GM13976 (cell line): Measurements from ENCODE around the gene TNRC6C.

Experiments used
- DNase-seq: peaks from one replicate; pipeline ENCODE4 v3.0.0; 2012; ENCODE audit warnings: low spot score
- CTCF ChIP-seq: IDR thresholded peaks from 2 replicates; pipeline ENCODE4 v1.5.1; 2012; ENCODE audit warnings: borderline replicate concordance, mild to moderate bottlenecking; ENCODE audit not compliant: insufficient read depth; ENCODE audit errors: extremely low read depth, missing control alignments, control extremely low read depth
- in situ Hi-C: fragments of 300-500 bp; cut with MboI; formaldehyde crosslinking; loops from one replicate; pipeline ENCODE4 v1.12.0; 2022; ENCODE audit warnings: low sequenced_read_pairs, mixed read lengths, inconsistent platforms; ENCODE audit not compliant: unreplicated experiment

Gene TNRC6C

GRCh38 chr17:78117027-78117981 is 158.8 kb downstream of the TNRC6C start:
- in situ Hi-C loops = no loop called here
- DNase-seq = no peak
- no peak for TF ChIP-seq CTCF

DNA sequence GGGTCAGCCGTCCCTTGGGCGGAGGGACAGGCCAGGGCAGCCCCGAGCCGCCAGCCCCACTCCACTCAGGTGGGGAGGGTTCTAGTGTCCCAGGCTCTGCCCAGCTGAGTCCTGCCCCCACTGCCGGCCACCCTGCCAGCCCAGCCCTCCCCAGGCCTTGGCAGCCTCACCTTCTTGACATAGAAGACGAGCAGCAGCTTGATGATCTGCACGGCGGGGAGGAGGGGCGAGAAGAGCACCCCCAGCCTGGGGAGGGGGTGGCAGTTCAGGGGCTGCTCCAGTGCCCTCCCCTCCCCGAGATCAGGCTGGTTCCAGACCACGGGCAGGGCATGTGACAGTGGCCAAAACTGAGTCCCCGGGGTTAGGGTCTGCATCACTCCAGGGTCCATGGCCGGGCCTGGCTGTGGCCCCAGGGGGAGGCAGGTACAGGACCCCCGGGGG is 160.3 kb downstream of the TNRC6C start:
- in situ Hi-C loops = no loop called here
- TF ChIP-seq CTCF = no peak
- no peak for DNase-seq

GRCh38 chr17:78120537-78120936 is 162.0 kb downstream of the TNRC6C start:
- in situ Hi-C loops = no loop called here
- DNase-seq = no peak
- TF ChIP-seq CTCF = no peak

DNA sequence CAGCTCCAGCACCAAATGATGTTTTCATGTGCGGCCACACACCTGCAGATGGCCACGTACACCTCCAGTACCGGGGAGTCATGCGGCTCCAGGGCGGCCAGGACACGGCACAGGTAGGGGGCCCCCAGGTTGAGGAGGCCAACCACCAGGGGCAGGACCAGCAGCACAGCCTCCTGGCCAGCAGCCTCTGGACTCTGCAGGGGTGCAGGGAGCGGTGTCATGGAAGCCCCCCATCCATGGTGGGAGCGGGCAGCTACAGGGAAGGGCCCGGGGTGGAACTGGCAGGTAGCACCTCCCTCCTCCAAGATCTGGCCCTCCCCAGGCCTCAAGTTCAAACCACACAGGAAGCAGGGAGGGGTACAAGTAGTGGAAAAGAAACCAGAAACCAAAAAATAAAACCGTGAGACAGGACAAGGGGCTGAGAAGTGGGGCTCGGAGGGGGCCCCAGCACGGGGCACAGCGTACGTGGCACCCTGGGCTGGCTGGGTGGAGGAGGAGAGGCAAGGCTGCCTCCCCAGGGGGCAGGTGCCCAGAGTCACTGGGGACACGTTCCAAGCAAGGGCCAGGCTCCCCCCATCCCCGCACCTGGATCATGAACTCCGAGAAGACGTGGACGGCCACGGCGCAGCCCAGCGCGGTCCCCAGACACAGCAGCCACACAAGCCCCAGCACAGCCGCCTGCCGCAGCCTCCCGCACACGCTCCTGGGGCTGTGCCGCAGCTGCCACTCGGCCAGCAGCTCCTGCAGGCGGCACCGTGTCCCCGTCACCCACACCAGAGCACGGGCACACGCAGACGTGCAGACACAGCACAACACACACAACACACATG is 162.7 kb downstream of the TNRC6C start:
- no peak for DNase-seq
- in situ Hi-C loops = no loop called here
- no peak for TF ChIP-seq CTCF

- no peak for TF ChIP-seq CTCF
- no peak for DNase-seq
- in situ Hi-C loops = no loop called here
Measured at GRCh38 chr17:78121801-78122215, 163.3 kb downstream of the TNRC6C start.

DNA sequence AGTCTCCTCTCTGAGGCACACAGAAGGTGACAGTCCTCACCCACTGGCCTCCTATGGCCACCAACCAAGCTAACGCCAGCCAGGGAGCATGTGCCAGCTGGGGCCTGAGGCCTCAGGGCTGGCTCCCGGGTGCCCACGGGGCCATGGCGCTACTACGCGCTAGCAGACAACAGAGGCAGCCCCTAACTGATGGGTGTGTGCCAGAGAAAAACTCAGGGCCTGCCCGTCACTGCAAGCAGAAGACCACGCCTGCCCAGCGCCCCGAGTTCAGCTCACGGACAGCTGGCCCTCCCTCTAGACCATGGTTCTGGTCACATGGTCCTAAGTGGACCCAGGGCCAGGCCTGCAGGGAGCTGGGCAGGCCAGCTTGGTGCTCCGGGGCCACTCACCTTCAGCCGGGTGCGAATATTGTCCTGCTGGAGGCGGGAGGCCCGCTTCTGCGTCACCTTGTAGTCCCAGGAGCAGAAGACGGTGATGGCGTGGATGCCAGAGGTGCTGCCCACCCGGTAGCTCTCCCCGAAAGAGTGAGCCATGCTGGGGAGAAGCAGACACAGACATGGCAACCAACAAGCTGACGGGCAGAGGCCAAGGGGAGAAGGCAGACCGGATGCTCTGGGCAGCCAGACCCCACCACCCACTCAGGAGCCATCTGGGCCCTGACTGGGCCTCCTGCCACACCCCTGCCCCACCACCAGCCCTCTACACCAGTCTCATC is 163.9 kb downstream of the TNRC6C start:
- in situ Hi-C loops = no loop called here
- no peak for TF ChIP-seq CTCF
- no peak for DNase-seq
